GM12878 (cell line): ENCODE data around the gene HCST. TPM values are rescaled to one million over a fixed set of nuclear protein-coding genes. Genes with fewer than 3 reads are reported as not detected.
A peak's percentile ranks its signal among the peaks of the same experiment; 100 is the strongest.

Source experiments
- ATAC-seq: fragments of 200-7000 bp; cut with Tn5 transposase; 3 replicates; pipeline ENCODE4 v1.9.1; 2020; ENCODE audit warnings: mild to moderate bottlenecking, moderate library complexity
- BruUV-seq: library from RNA; stranded (reverse); fragments of 400-500 nt; replicated peaks from 2 replicates; lab custom pipeline; 2021; lab: Mats Ljungman, UMichigan
- CTCF ChIA-PET: fragments of 300-600 bp; sonication (Branson Sonifier 250); formaldehyde crosslinking; extraction: SDS; loops from one replicate; lab custom pipeline; 2021; ENCODE audit warnings: inconsistent platforms; lab: Yijun Ruan, JAX
- POLR2A ChIA-PET: fragments of 350-600 bp; formaldehyde crosslinking; extraction: SDS; loops from one replicate; lab custom pipeline; 2021; ENCODE audit warnings: inconsistent platforms; lab: Charles Lee
- RAD21 ChIA-PET: fragments of 300-600 bp; sonication (Branson Sonifier 250); formaldehyde crosslinking; loops from one replicate; lab custom pipeline; 2023; ENCODE audit warnings: antibody characterized with exemption; ENCODE audit not compliant: unreplicated experiment; lab: Charles Lee
- SMC1A ChIA-PET: fragments of 300-600 bp; sonication (Branson Sonifier 250); formaldehyde crosslinking; loops from one replicate; lab custom pipeline; 2023; ENCODE audit not compliant: unreplicated experiment, uncharacterized antibody; lab: Charles Lee
- DNase-seq: peaks from one replicate; pipeline ENCODE4 v3.0.0-alpha.2; 2011; ENCODE audit warnings: low read depth, low spot score
- FAIRE-seq: peaks from 3 replicates; lab custom pipeline; 2011; peaks lifted over from hg19 to GRCh38; lab: Jason Lieb, UNC
- H2AFZ ChIP-seq: 2 replicates; pipeline ENCODE4 v1.6.0; 2011; ENCODE audit warnings: low read depth, low read length, control low read depth; ENCODE audit not compliant: control insufficient read depth
- H3K27ac ChIP-seq: 2 replicates; pipeline ENCODE4 v1.5.1; 2011; ENCODE audit warnings: control low read depth; ENCODE audit not compliant: control insufficient read depth, insufficient read depth
- H3K27me3 ChIP-seq, 2 experiments: replicated peaks in 1 of 2; 2 replicates each; pipeline versions ENCODE4 v1.6.0 to v1.6.1; 2011; ENCODE audit warnings: low read length in 1 of 2; ENCODE audit not compliant: control insufficient read depth in 2 of 2, insufficient read depth in 2 of 2
- H3K36me3 ChIP-seq, 2 experiments: 2 replicates each; pipeline ENCODE4 v1.5.1; 2011; ENCODE audit warnings: low read length in 1 of 2; ENCODE audit not compliant: control insufficient read depth in 2 of 2, insufficient read depth in 2 of 2
- H3K4me1 ChIP-seq: 2 replicates; pipeline ENCODE4 v1.6.1; 2011; ENCODE audit warnings: mild to moderate bottlenecking, low read length, moderate library complexity, mixed read lengths; ENCODE audit not compliant: control insufficient read depth, insufficient read depth
- H3K4me2 ChIP-seq: 2 replicates; pipeline ENCODE4 v1.6.0; 2011; ENCODE audit warnings: control low read depth; ENCODE audit not compliant: control insufficient read depth, insufficient read depth
- H3K4me3 ChIP-seq: fragments of 200-600 bp; sonication (generic); 2 replicates; pipeline ENCODE4 v1.5.1; 2016
- H3K79me2 ChIP-seq: 2 replicates; pipeline ENCODE4 v1.6.0; 2011; ENCODE audit warnings: low read length; ENCODE audit not compliant: control insufficient read depth, insufficient read depth
- H3K9ac ChIP-seq: 2 replicates; pipeline ENCODE4 v1.8.0; 2011; ENCODE audit warnings: low read length, control low read depth, mixed read lengths; ENCODE audit not compliant: control insufficient read depth, insufficient read depth
- H3K9me3 ChIP-seq: replicated peaks from 3 replicates; pipeline ENCODE4 v1.5.1; 2011; ENCODE audit warnings: mild to moderate bottlenecking, low read length; ENCODE audit not compliant: control insufficient read depth, insufficient read depth
- H4K20me1 ChIP-seq: 2 replicates; pipeline ENCODE4 v1.6.0; 2011; ENCODE audit not compliant: control insufficient read depth, insufficient read depth
- RUNX3 ChIP-seq: IDR thresholded peaks from 2 replicates; pipeline ENCODE4 v1.6.1; 2012; ENCODE audit warnings: low read length, inconsistent platforms
- TCF3 ChIP-seq: IDR thresholded peaks from 2 replicates; pipeline ENCODE4 v1.6.1; 2012; ENCODE audit warnings: low read depth, mild to moderate bottlenecking, low read length, borderline replicate concordance; ENCODE audit not compliant: insufficient read depth
- ZBTB11 ChIP-seq: fragments of 450-650 bp; formaldehyde crosslinking; IDR thresholded peaks from 2 replicates; pipeline ENCODE4 v1.5.0; 2022; ENCODE audit warnings: mild to moderate bottlenecking, missing genetic modification characterization
- WGBS: methylation state at CpG from one replicate; pipeline ENCODE4 v1.1.6; 2016; ENCODE audit warnings: low lambda C conversion rate; ENCODE audit not compliant: insufficient replicate concordance, insufficient coverage; ENCODE audit errors: missing lambda C conversion rate; 5-methylcytosine and 5-hydroxymethylcytosine counted together
- in situ Hi-C: fragments of 300-500 bp; cut with MboI; formaldehyde crosslinking; loops from 9 replicates; pipeline ENCODE4 v1.14.3; 2018; ENCODE audit warnings: mixed read lengths
- intact Hi-C: fragments of 100-400 bp; cut with micrococcal nuclease; formaldehyde crosslinking; loops from one replicate; pipeline ENCODE4 v1.14.2; 2022; ENCODE audit not compliant: unreplicated experiment
- polyA plus RNA-seq, 11 experiments: library from polyadenylated mRNA; depleted of rRNA in 4 of 11; unstranded in 6 of 11; stranded (reverse) in 5 of 11; fragments of >200 nt; fragmentation: Nextera tagmentation in 4 of 11; fragmentation: Illumina TruSeq in 1 of 11; extraction: Ambion mirVana in 4 of 11; extraction: Trizol in 1 of 11; gene quantifications; 1 replicate in 1 of 11; 2 replicates in 10 of 11; pipeline versions ENCODE4 v1.2.1 to v1.2.3, GENCODE V29; 2011 to 2016; ENCODE audit warnings: inconsistent platforms in 2 of 11, missing spikeins in 2 of 11, low read depth in 1 of 11
- total RNA-seq, 4 experiments: library from RNA; depleted of rRNA in 3 of 4; stranded (reverse); fragments of >200 nt in 3 of 4; fragmentation: Illumina TruSeq in 1 of 4; extraction: Trizol in 1 of 4; gene quantifications; 2 replicates each; pipeline versions ENCODE4 v1.2.1 to v1.2.3, GENCODE V29; 2013 to 2021

Gene HCST
- total and polyA plus RNA-seq, 10 of the 15 experiments (the other 5 are each of a cell fraction or from before 2014, with no cell fraction given) = 7.5 to 79.6 (median 33.6) TPM

- TF ChIP-seq ZBTB11 (CRISPR knock-in tag) = no peak
These were observed 26.2 kb downstream of the HCST start (continued) for GRCh38 chr19:35928507-35928906.

GRCh38 chr19:35929876-35930275 lies 27.5 kb downstream of the HCST start:
- 0% methylated on average over 2 of the region's 2 CpGs for WGBS
- peaks cover 15% of the 10 kb centered on the region for H3K4me1 ChIP-seq
- peak overlapping the region; percentile 79 for H2AFZ ChIP-seq
- SMC1A ChIA-PET = interaction anchor here (0.7 to 4.5 kb wide), 9 partner anchors 15 to 235 kb away, joined by 3 to 90 read pairs (median 6); no protein-coding TSS in a partner anchor
- no TSS peak for BruUV-seq
- no peaks in the 10 kb centered on the region for H3K27me3 ChIP-seq
- no peaks in the 10 kb centered on the region for H3K79me2 ChIP-seq
- peak overlapping the region; percentile 63 for H3K27ac ChIP-seq
- H4K20me1 ChIP-seq = no peaks in the 10 kb centered on the region
- FAIRE-seq = no peak
- peak overlapping the region; percentile 72 for H3K4me2 ChIP-seq
- no peak for ATAC-seq
- H3K36me3 ChIP-seq = no peaks in the 10 kb centered on the region
- TF ChIP-seq RUNX3 (peak; percentile 54; the same call in 1 of the 2 replicates), TCF3 (no peak)
- 0 out of 2 replicates have a peak overlapping the region, but pooled peaks have one; percentile 1 for H3K9ac ChIP-seq
- POLR2A ChIA-PET = interaction anchor here (0.6 to 4.3 kb wide), 11 partner anchors 16 to 233 kb away, joined by 3 to 48 read pairs (median 4); partner anchors contain the start of genes NFKBID, PSENEN and U2AF1L4
- CTCF ChIA-PET = interaction anchor here (1.4 to 7.0 kb wide), 4 partner anchors 13 to 47 kb away, joined by 3 to 145 read pairs (median 8); no protein-coding TSS in a partner anchor
- no peak overlapping the region for H3K4me3 ChIP-seq
- in situ Hi-C loops = loop anchor here (5.0 kb wide), 1 partner anchor 43 kb away; no protein-coding TSS in a partner anchor
- DNase-seq = no peak
- intact Hi-C loops = loop anchor here (2.0 to 5.0 kb wide), 2 partner anchors 181 to 383 kb away; partner anchors contain the start of genes LIN37 and TMEM147
- RAD21 ChIA-PET = interaction anchor here (1.0 to 3.8 kb wide), 9 partner anchors 14 to 217 kb away, joined by 3 to 37 read pairs (median 5); partner anchors contain the start of gene NFKBID
- peaks cover 5% of the 10 kb centered on the region; the same call in 2 of the 3 replicates for H3K9me3 ChIP-seq
